ENCODE measurements around the gene TMEM30A. TPM values are rescaled to one million over a fixed set of nuclear protein-coding genes. Genes with fewer than 3 reads are reported as not detected.

TMEM30A gene
- total RNA-seq, 2 donors from 2014 or later = 47.7 to 59.4 TPM

DNA sequence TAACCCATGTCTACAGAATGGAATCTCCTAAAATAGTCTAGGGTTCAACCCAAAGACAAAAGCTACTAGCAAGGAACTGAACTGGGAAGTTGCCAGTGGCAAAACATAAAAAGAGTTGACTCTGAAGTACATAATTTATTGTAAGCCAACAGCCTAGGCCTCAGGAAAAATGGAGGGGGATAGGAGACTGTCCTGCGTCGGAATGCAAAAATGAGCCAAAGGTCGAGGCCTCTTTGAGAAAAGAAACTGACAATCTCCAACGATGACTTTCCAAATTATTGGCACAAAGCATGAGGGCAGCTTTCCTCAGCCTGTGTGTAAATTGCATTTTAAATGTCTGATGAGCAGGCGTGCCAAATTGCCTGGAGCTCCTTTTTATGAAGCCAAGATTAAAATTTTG lies 80.9 kb downstream of the TMEM30A start:
- H3K27ac ChIP-seq (ENCODE audit: low read depth, low read length) = no peak overlapping the region
- H3K4me3 ChIP-seq (ENCODE audit: low read length) = no peak overlapping the region
- H3K27ac Mint-ChIP-seq = no peak overlapping the region
- H3K27me3 Mint-ChIP-seq (ENCODE audit: insufficient read depth) = peaks cover 89% of the 10 kb centered on the region
- no peak overlapping the region for H3K9ac ChIP-seq (ENCODE audit: extremely low read depth, low read length, poor library complexity, severe bottlenecking)
- 63% methylated on average over 4 to 5 of the region's 5 CpGs for WGBS, 2 experiments (ENCODE audit: insufficient coverage in 1 of 2, insufficient read length in 1 of 2)
- H3K4me1 Mint-ChIP-seq = peaks cover 44% of the 10 kb centered on the region
- peaks cover 3% of the 10 kb centered on the region for H3K4me1 ChIP-seq (ENCODE audit: control insufficient read depth, insufficient read depth, low read length)
- DNase-seq = no peak
- H3K4me3 Mint-ChIP-seq = no peak overlapping the region
- TF ChIP-seq, protein P1, sequence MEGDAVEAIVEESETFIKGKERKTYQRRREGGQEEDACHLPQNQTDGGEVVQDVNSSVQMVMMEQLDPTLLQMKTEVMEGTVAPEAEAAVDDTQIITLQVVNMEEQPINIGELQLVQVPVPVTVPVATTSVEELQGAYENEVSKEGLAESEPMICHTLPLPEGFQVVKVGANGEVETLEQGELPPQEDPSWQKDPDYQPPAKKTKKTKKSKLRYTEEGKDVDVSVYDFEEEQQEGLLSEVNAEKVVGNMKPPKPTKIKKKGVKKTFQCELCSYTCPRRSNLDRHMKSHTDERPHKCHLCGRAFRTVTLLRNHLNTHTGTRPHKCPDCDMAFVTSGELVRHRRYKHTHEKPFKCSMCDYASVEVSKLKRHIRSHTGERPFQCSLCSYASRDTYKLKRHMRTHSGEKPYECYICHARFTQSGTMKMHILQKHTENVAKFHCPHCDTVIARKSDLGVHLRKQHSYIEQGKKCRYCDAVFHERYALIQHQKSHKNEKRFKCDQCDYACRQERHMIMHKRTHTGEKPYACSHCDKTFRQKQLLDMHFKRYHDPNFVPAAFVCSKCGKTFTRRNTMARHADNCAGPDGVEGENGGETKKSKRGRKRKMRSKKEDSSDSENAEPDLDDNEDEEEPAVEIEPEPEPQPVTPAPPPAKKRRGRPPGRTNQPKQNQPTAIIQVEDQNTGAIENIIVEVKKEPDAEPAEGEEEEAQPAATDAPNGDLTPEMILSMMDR (conservative IDR thresholded peaks at IDR 0.05) = no peak
- no peaks in the 10 kb centered on the region for H3K9me3 ChIP-seq (ENCODE audit: control insufficient read depth, low read length)
- no peaks in the 10 kb centered on the region for H3K9me3 Mint-ChIP-seq
- H3K36me3 ChIP-seq (ENCODE audit: control insufficient read depth, insufficient read depth, low read length) = no peaks in the 10 kb centered on the region
- no peaks in the 10 kb centered on the region for H3K36me3 Mint-ChIP-seq (ENCODE audit: low read depth)
- H3K27me3 ChIP-seq (ENCODE audit: control insufficient read depth, insufficient read depth, low read length, poor library complexity, severe bottlenecking) = peaks cover 96% of the 10 kb centered on the region

Other genes starting within 250 kb of the TMEM30A start
- under 1 TPM; 0.13 to 0.64 TPM for gene COL12A1, start 78.7 kb downstream of the TMEM30A start, total RNA-seq
- gene COX7A2, start 41.0 kb downstream of the TMEM30A start, total RNA-seq = 100 to 1,000 TPM; 399 to 472 TPM
- gene FILIP1, start 209.0 kb upstream of the TMEM30A start, total RNA-seq = under 1 TPM; 0.35 TPM

Data from endodermal cell (in vitro differentiated cells).